ENCODE measurements around the gene GNB5.

GNB5 gene

DNA sequence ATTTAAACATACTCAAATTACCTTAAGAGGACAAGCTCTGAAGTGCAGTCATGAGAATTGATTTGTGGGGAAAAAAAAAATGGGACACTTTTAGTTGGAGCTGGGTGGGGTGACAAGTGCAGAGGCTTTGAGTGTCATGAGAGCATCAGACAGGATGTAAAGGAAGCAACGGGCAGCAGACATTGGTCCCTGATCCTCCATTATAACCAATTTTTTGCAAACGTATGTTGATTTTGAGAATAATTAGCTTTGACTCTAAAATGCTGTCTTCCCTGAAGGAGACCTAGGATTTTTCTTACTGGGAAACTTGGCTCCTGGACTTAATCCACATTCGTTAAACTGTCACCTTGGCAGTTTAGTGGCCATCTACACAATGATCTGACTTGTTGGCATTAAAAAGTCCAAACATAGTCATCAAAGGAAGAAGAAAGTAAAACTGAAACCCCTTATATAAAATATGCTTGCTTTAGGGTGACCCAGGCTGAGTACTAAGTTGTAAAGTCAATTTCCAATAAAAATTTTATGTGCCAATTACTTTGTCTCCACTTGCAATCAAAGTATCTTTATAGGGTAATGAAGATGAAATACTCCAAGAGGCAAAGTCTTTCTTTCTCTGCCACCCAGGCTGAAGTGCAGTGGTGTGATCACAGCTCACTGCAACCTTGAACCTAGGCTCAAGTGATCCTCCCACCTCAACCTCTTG, 124.2 kb downstream of the GNB5 start:
- no peak for DNase-seq (ENCODE audit: low spot score)

Small RNA genes lying within 50 kb of the gene (small RNA-seq; reads per million reads assigned to genes)
- 0 reads per million in 2 experiments for gene RF00019
